Hypothalamus (tissue), 51 donors: ENCODE results near the gene C11orf86.

Experiments
- DNase-seq, 51 donors: peaks; one replicate each; lab custom pipeline; 2025; lab: John Stamatoyannopoulos, UW

C11orf86 gene

GRCh38 chr11:67022961-67023956, 48.2 kb downstream of the C11orf86 start, which contains the start of gene SYT12:
Gene SYT12, plus strand, starts transcription at chr11:67023134. Its CDS starts 7,011 bp downstream, at chr11:67030145.
- peak in 19 of 51 donors; percentile 8 to 68 (median 28) for DNase-seq

GRCh38 chr11:67023957-67024353, 48.9 kb downstream of the C11orf86 start:
- no peak for DNase-seq

DNA sequence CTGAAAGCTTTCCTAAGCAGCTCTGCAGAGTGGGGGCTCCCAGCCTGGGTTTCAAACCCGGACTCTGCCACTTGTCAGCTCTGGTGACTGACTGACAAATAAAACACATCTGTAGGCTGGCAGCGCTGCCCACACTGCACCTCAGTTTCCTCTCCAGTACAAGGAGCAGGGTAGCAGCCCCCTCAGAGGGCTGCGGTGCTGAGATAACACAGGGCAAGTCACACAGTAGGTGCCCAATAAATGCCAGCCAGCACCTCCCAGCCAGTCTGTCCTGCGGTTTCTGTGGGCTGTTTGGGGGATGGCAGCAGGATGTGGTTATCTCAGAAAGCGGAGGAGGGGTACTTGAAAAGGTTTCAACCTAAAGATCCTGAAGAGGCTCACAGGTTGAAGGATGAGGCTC, 49.3 kb downstream of the C11orf86 start:
- no peak for DNase-seq

DNA sequence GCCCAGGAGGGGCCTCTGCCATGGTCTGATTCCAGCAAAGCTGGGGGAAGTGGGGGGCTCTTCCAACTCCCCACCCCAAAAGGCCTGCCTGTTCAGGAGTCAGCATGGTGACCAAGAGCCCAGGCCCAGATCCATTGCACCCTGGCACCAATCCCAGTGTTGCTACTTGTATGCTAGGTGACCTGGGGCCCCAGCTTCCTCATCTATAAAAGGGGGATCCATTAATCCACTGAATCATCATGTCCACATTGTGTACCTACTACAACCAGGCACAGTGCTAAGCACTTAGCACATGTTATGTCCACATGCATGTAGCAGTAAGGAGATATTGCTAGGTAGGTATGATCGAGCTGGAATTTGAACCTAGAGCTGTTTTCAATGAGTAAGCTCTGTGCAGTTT, 49.9 kb downstream of the C11orf86 start:
- DNase-seq = no peak

- no peak for DNase-seq
Measured at GRCh38 chr11:67025750-67026149, 50.6 kb downstream of the C11orf86 start.
